ENCODE data around the gene ASAP2.

ASAP2 gene

GRCh38 chr2:9370746-9371145, 164.1 kb downstream of the ASAP2 start:
- no CpG with 5 or more reads among the region's 11 CpGs for WGBS (ENCODE audit: extremely low coverage, insufficient coverage, low lambda C conversion rate)
- H3K4me1 ChIP-seq (ENCODE audit: control insufficient read depth, low read depth, low read length) = no peaks in the 10 kb centered on the region
- no peak overlapping the region for H4K5ac ChIP-seq (ENCODE audit: low read length)
- H3K56ac ChIP-seq (ENCODE audit: low read length) = no peak overlapping the region
- H3K79me1 ChIP-seq (ENCODE audit: low read length) = no peaks in the 10 kb centered on the region
- H4K8ac ChIP-seq (ENCODE audit: low read depth, low read length) = no peak overlapping the region
- H3K79me2 ChIP-seq (ENCODE audit: control insufficient read depth, insufficient read depth, low read length) = no peaks in the 10 kb centered on the region
- H3K4me3 ChIP-seq (ENCODE audit: low read length) = no peak overlapping the region
- no peaks in the 10 kb centered on the region for H3K27me3 ChIP-seq (ENCODE audit: insufficient read depth, low read length, poor library complexity)
- no peak overlapping the region for H2BK120ac ChIP-seq (ENCODE audit: low read depth, low read length)
- H2BK15ac ChIP-seq (replicated peaks; ENCODE audit: low read depth) = no peak overlapping the region
- no peak overlapping the region for H3K27ac ChIP-seq (ENCODE audit: low read depth, low read length)
- no peak overlapping the region for H3K18ac ChIP-seq (ENCODE audit: low read length)
- no peaks in the 10 kb centered on the region for H3K36me3 ChIP-seq (ENCODE audit: control insufficient read depth, insufficient read depth, low read length)
- no peak overlapping the region for H3K4ac ChIP-seq (ENCODE audit: low read depth, low read length)
- no peak overlapping the region for H2AK5ac ChIP-seq (ENCODE audit: low read length)
- DNase-seq = no peak
- H3K23ac ChIP-seq (ENCODE audit: low read length) = no peak overlapping the region
- no peak overlapping the region for H2BK5ac ChIP-seq (ENCODE audit: low read length)
- no peak overlapping the region for H3K4me2 ChIP-seq (ENCODE audit: low read length)
- H3K9ac ChIP-seq (ENCODE audit: low read length) = no peak overlapping the region

- Histone ChIP-seq H3K18ac (ENCODE audit: low read length) (no peak overlapping the region), H4K5ac (ENCODE audit: low read length) (no peak overlapping the region), H3K79me2 (ENCODE audit: control insufficient read depth, insufficient read depth, low read length) (no peaks in the 10 kb centered on the region), H3K79me1 (ENCODE audit: low read length) (no peaks in the 10 kb centered on the region), H3K9ac (ENCODE audit: low read length) (no peak overlapping the region), H3K36me3 (ENCODE audit: control insufficient read depth, insufficient read depth, low read length) (no peaks in the 10 kb centered on the region), H3K4me2 (ENCODE audit: low read length) (no peak overlapping the region), H2AK5ac (ENCODE audit: low read length) (no peak overlapping the region), H3K4me1 (ENCODE audit: control insufficient read depth, low read depth, low read length) (no peaks in the 10 kb centered on the region), H3K4ac (ENCODE audit: low read depth, low read length) (no peak overlapping the region), H3K56ac (ENCODE audit: low read length) (no peak overlapping the region), H3K27me3 (ENCODE audit: insufficient read depth, low read length, poor library complexity) (no peaks in the 10 kb centered on the region), H3K23ac (ENCODE audit: low read length) (no peak overlapping the region), H2BK5ac (ENCODE audit: low read length) (no peak overlapping the region), H3K27ac (ENCODE audit: low read depth, low read length) (no peak overlapping the region), H2BK15ac (replicated peaks; ENCODE audit: low read depth) (no peak overlapping the region), H4K8ac (ENCODE audit: low read depth, low read length) (no peak overlapping the region), H3K4me3 (ENCODE audit: low read length) (no peak overlapping the region), H2BK120ac (ENCODE audit: low read depth, low read length) (no peak overlapping the region)
- no peak for DNase-seq
- WGBS (ENCODE audit: extremely low coverage, insufficient coverage, low lambda C conversion rate) = no CpG with 5 or more reads among the region's 17 CpGs
Measured at GRCh38 chr2:9373047-9373446, 166.4 kb downstream of the ASAP2 start.

GRCh38 chr2:9373476-9373875, 166.9 kb downstream of the ASAP2 start:
- Histone ChIP-seq H3K23ac (ENCODE audit: low read length) (no peak overlapping the region), H2BK5ac (ENCODE audit: low read length) (no peak overlapping the region), H3K18ac (ENCODE audit: low read length) (no peak overlapping the region), H3K4me3 (ENCODE audit: low read length) (no peak overlapping the region), H2BK15ac (replicated peaks; ENCODE audit: low read depth) (no peak overlapping the region), H3K4ac (ENCODE audit: low read depth, low read length) (no peak overlapping the region), H3K4me2 (ENCODE audit: low read length) (no peak overlapping the region), H3K27me3 (ENCODE audit: insufficient read depth, low read length, poor library complexity) (no peaks in the 10 kb centered on the region), H3K27ac (ENCODE audit: low read depth, low read length) (no peak overlapping the region), H2AK5ac (ENCODE audit: low read length) (no peak overlapping the region), H3K79me1 (ENCODE audit: low read length) (no peaks in the 10 kb centered on the region), H3K79me2 (ENCODE audit: control insufficient read depth, insufficient read depth, low read length) (no peaks in the 10 kb centered on the region), H4K5ac (ENCODE audit: low read length) (no peak overlapping the region), H2BK120ac (ENCODE audit: low read depth, low read length) (no peak overlapping the region), H4K8ac (ENCODE audit: low read depth, low read length) (no peak overlapping the region), H3K4me1 (ENCODE audit: control insufficient read depth, low read depth, low read length) (no peaks in the 10 kb centered on the region), H3K56ac (ENCODE audit: low read length) (no peak overlapping the region), H3K9ac (ENCODE audit: low read length) (no peak overlapping the region), H3K36me3 (ENCODE audit: control insufficient read depth, insufficient read depth, low read length) (no peaks in the 10 kb centered on the region)
- DNase-seq = no peak
- no CpG with 5 or more reads among the region's 6 CpGs for WGBS (ENCODE audit: extremely low coverage, insufficient coverage, low lambda C conversion rate)

GRCh38 chr2:9374071-9374730, 167.6 kb downstream of the ASAP2 start:
- no peak overlapping the region for H3K56ac ChIP-seq (ENCODE audit: low read length)
- H3K36me3 ChIP-seq (ENCODE audit: control insufficient read depth, insufficient read depth, low read length) = no peaks in the 10 kb centered on the region
- H2BK120ac ChIP-seq (ENCODE audit: low read depth, low read length) = no peak overlapping the region
- H2BK5ac ChIP-seq (ENCODE audit: low read length) = no peak overlapping the region
- no peak overlapping the region for H3K27ac ChIP-seq (ENCODE audit: low read depth, low read length)
- no peak overlapping the region for H4K5ac ChIP-seq (ENCODE audit: low read length)
- H2BK15ac ChIP-seq (replicated peaks; ENCODE audit: low read depth) = no peak overlapping the region
- no peaks in the 10 kb centered on the region for H3K79me1 ChIP-seq (ENCODE audit: low read length)
- H3K4me1 ChIP-seq (ENCODE audit: control insufficient read depth, low read depth, low read length) = no peaks in the 10 kb centered on the region
- no peak overlapping the region for H3K23ac ChIP-seq (ENCODE audit: low read length)
- DNase-seq = no peak
- no peak overlapping the region for H3K18ac ChIP-seq (ENCODE audit: low read length)
- H3K27me3 ChIP-seq (ENCODE audit: insufficient read depth, low read length, poor library complexity) = no peaks in the 10 kb centered on the region
- no peak overlapping the region for H3K4ac ChIP-seq (ENCODE audit: low read depth, low read length)
- H3K4me2 ChIP-seq (ENCODE audit: low read length) = no peak overlapping the region
- no peak overlapping the region for H4K8ac ChIP-seq (ENCODE audit: low read depth, low read length)
- no peak overlapping the region for H2AK5ac ChIP-seq (ENCODE audit: low read length)
- WGBS (ENCODE audit: extremely low coverage, insufficient coverage, low lambda C conversion rate) = no CpG with 5 or more reads among the region's 18 CpGs
- no peak overlapping the region for H3K4me3 ChIP-seq (ENCODE audit: low read length)
- no peaks in the 10 kb centered on the region for H3K79me2 ChIP-seq (ENCODE audit: control insufficient read depth, insufficient read depth, low read length)
- H3K9ac ChIP-seq (ENCODE audit: low read length) = no peak overlapping the region

GRCh38 chr2:9375857-9376428, 169.3 kb downstream of the ASAP2 start:
- Histone ChIP-seq H3K4ac (ENCODE audit: low read depth, low read length) (no peak overlapping the region), H2BK120ac (ENCODE audit: low read depth, low read length) (no peak overlapping the region), H3K27me3 (ENCODE audit: insufficient read depth, low read length, poor library complexity) (no peaks in the 10 kb centered on the region), H3K18ac (ENCODE audit: low read length) (no peak overlapping the region), H3K4me3 (ENCODE audit: low read length) (no peak overlapping the region), H3K23ac (ENCODE audit: low read length) (no peak overlapping the region), H3K4me1 (ENCODE audit: control insufficient read depth, low read depth, low read length) (no peaks in the 10 kb centered on the region), H4K8ac (ENCODE audit: low read depth, low read length) (no peak overlapping the region), H4K5ac (ENCODE audit: low read length) (no peak overlapping the region), H2BK15ac (replicated peaks; ENCODE audit: low read depth) (no peak overlapping the region), H2AK5ac (ENCODE audit: low read length) (no peak overlapping the region), H3K79me1 (ENCODE audit: low read length) (no peaks in the 10 kb centered on the region), H3K36me3 (ENCODE audit: control insufficient read depth, insufficient read depth, low read length) (peaks cover 2% of the 10 kb centered on the region), H3K56ac (ENCODE audit: low read length) (no peak overlapping the region), H3K4me2 (ENCODE audit: low read length) (no peak overlapping the region), H3K79me2 (ENCODE audit: control insufficient read depth, insufficient read depth, low read length) (no peaks in the 10 kb centered on the region), H2BK5ac (ENCODE audit: low read length) (no peak overlapping the region), H3K27ac (ENCODE audit: low read depth, low read length) (no peak overlapping the region), H3K9ac (ENCODE audit: low read length) (no peak overlapping the region)
- DNase-seq = no peak
- WGBS (ENCODE audit: extremely low coverage, insufficient coverage, low lambda C conversion rate) = no CpG with 5 or more reads among the region's 4 CpGs

Measured in mesendoderm (in vitro differentiated cells).